Fibroblast of villous mesenchyme (primary cell): Measurements from ENCODE around the gene CPT1C. TPM values are rescaled to one million over a fixed set of nuclear protein-coding genes. Genes with fewer than 3 reads are reported as not detected.

Source experiments
- DNase-seq: peaks from one replicate; pipeline ENCODE4 v3.0.0-alpha.2; 2010; ENCODE audit warnings: low read depth
- H3K4me3 ChIP-seq: 2 replicates; pipeline ENCODE4 v1.5.1; 2011; ENCODE audit warnings: low read depth, mild to moderate bottlenecking, low read length
- CTCF ChIP-seq: IDR thresholded peaks from 2 replicates; pipeline ENCODE4 v1.5.1; 2012; ENCODE audit warnings: low read depth, mild to moderate bottlenecking, low read length; ENCODE audit not compliant: insufficient read depth
- total RNA-seq: library from RNA; depleted of rRNA; stranded (reverse); fragments of >200 nt; gene quantifications from 2 replicates; pipeline ENCODE4 v1.2.3, GENCODE V29; 2012

The CPT1C gene
- total RNA-seq, 1 donor = 32.0 TPM

GRCh38 chr19:49687566-49688316 is 3.2 kb upstream of the CPT1C start:
- H3K4me3 ChIP-seq = no peak overlapping the region
- TF ChIP-seq CTCF = no peak
- no peak for DNase-seq

- no peak overlapping the region for H3K4me3 ChIP-seq
- no peak for TF ChIP-seq CTCF
- DNase-seq = no peak
Observed at GRCh38 chr19:49688531-49689132, 2.3 kb upstream of the CPT1C start.

- H3K4me3 ChIP-seq = peak within 1 kb of the TSS; percentile 65
- peak; percentile 33 for TF ChIP-seq CTCF
- DNase-seq = peak; percentile 11
Observed at GRCh38 chr19:49689133-49690078, 1.5 kb upstream of the CPT1C start, which contains the start of gene ADM5. ADM5 (plus strand) TSS chr19:49689594; CDS start chr19:49689838, 244 bp downstream.

- peak; percentile 2 for TF ChIP-seq CTCF
- peak overlapping the region; percentile 65 for H3K4me3 ChIP-seq
- DNase-seq = no peak
Observed at GRCh38 chr19:49690079-49690655, 749 bp upstream of the CPT1C start.

GRCh38 chr19:49691243-49692146 is 579 bp downstream of the CPT1C start:
- peak; percentile 55 for DNase-seq
- H3K4me3 ChIP-seq = peak overlapping the region; percentile 65
- TF ChIP-seq CTCF = no peak
